K562 (cell line): ENCODE results near the gene DPF1. TPM values are rescaled to one million over a fixed set of nuclear protein-coding genes. Genes with fewer than 3 reads are reported as not detected.

Experiments
- BACH1 ChIP-seq: fragments of 200-800 bp; sonication (Bioruptor generic); IDR thresholded peaks from 2 replicates; pipeline ENCODE4 v1.6.1; 2016; ENCODE audit warnings: missing genetic modification characterization, missing compliant biosample characterization
- CBFA2T2 ChIP-seq: fragments of 450-650 bp; conservative IDR thresholded peaks from 2 replicates; pipeline ENCODE4 v1.6.1; 2017; ENCODE audit warnings: mild to moderate bottlenecking
- CREB1 ChIP-seq, 2 experiments: sonication (generic) in 1 of 2; formaldehyde crosslinking in 1 of 2; IDR thresholded peaks; 2 replicates each; pipeline versions ENCODE4 v1.6.1 to v1.8.0; 2012 to 2022; ENCODE audit warnings: inconsistent platforms in 1 of 2, mild to moderate bottlenecking in 1 of 2, missing genetic modification reagents in 1 of 2, moderate library complexity in 1 of 2
- ETS1 ChIP-seq: conservative IDR thresholded peaks from 2 replicates; pipeline ENCODE4 v1.6.1; 2011; ENCODE audit warnings: low read depth, mild to moderate bottlenecking, low read length; ENCODE audit not compliant: control insufficient read depth
- GTF2F1 ChIP-seq: IDR thresholded peaks from 2 replicates; pipeline ENCODE4 v1.6.1; 2011; ENCODE audit warnings: low read depth, low read length, improper control_type of control experiment
- KLF1 ChIP-seq: fragments of 450-650 bp; IDR thresholded peaks from 2 replicates; pipeline ENCODE4 v1.6.1; 2016; ENCODE audit warnings: missing genetic modification characterization, missing compliant biosample characterization
- MAFG ChIP-seq: fragments of 450-650 bp; conservative IDR thresholded peaks from 2 replicates; pipeline ENCODE4 v1.6.1; 2016; ENCODE audit warnings: missing genetic modification characterization, missing compliant biosample characterization
- MLLT1 ChIP-seq, 2 experiments: fragments of 450-650 bp; IDR thresholded peaks; 2 replicates each; pipeline ENCODE4 v1.6.1; 2016
- NCOR1 ChIP-seq: fragments of 450-650 bp; IDR thresholded peaks from 2 replicates; pipeline ENCODE4 v1.6.1; 2016; ENCODE audit warnings: mild to moderate bottlenecking, moderate library complexity
- SIN3A ChIP-seq, 2 experiments: fragments of 150-350 bp in 1 of 2; IDR thresholded peaks; 2 replicates each; pipeline ENCODE4 v1.6.1; 2011 to 2016; ENCODE audit warnings: borderline replicate concordance in 2 of 2, low read depth in 2 of 2, low read length in 2 of 2, mild to moderate bottlenecking in 2 of 2, moderate library complexity in 2 of 2; ENCODE audit not compliant: control insufficient read depth in 1 of 2
- SP1 ChIP-seq: sonication (generic); formaldehyde crosslinking; IDR thresholded peaks from 2 replicates; pipeline ENCODE4 v1.8.1; 2022; ENCODE audit warnings: mild to moderate bottlenecking, missing genetic modification reagents
- TCF3 ChIP-seq: sonication (generic); formaldehyde crosslinking; IDR thresholded peaks from 2 replicates; pipeline ENCODE4 v1.4.0; 2020; ENCODE audit warnings: mild to moderate bottlenecking, missing genetic modification reagents
- TEAD1 ChIP-seq, 2 experiments: fragments of 450-650 bp in 1 of 2; sonication (generic) in 1 of 2; formaldehyde crosslinking; IDR thresholded peaks; 2 replicates each; pipeline versions ENCODE4 v1.4.0 to v1.8.0; 2020 to 2022; ENCODE audit warnings: mild to moderate bottlenecking in 2 of 2, missing genetic modification reagents in 1 of 2
- THRA ChIP-seq: fragments of 450-650 bp; IDR thresholded peaks from 2 replicates; pipeline ENCODE4 v1.6.1; 2017; ENCODE audit warnings: mild to moderate bottlenecking, moderate library complexity
- VEZF1 ChIP-seq: fragments of 200-800 bp; sonication (Bioruptor generic); IDR thresholded peaks from 2 replicates; pipeline ENCODE4 v1.6.1; 2017; ENCODE audit warnings: missing genetic modification characterization, missing compliant biosample characterization
- ZBTB7A ChIP-seq: IDR thresholded peaks from 2 replicates; pipeline ENCODE4 v1.6.1; 2011; ENCODE audit warnings: low read depth, mild to moderate bottlenecking, low read length, moderate library complexity, borderline replicate concordance; ENCODE audit not compliant: control insufficient read depth
- polyA plus RNA-seq, 8 experiments: library from polyadenylated mRNA; depleted of rRNA in 4 of 8; stranded (reverse) in 5 of 8; unstranded in 3 of 8; fragments of >200 nt; fragmentation: Nextera tagmentation in 2 of 8; fragmentation: Illumina TruSeq in 1 of 8; extraction: Ambion mirVana in 2 of 8; extraction: Trizol in 1 of 8; gene quantifications; 2 replicates each; pipeline versions ENCODE4 v1.2.1 to v1.2.3, GENCODE V29; 2011 to 2014; ENCODE audit warnings: inconsistent platforms in 1 of 8, missing spikeins in 1 of 8
- total RNA-seq, 7 experiments: library from RNA; depleted of rRNA in 6 of 7; stranded (reverse); fragments of >200 nt in 6 of 7; fragmentation: Illumina TruSeq in 2 of 7; extraction: Trizol in 2 of 7; gene quantifications; 2 replicates each; pipeline versions ENCODE4 v1.2.1 to v1.2.3, GENCODE V29; 2011 to 2021; ENCODE audit warnings: low replicate concordance in 1 of 7
- TF ChIP-seq, protein P1 (sequence below): fragments of 450-650 bp; formaldehyde crosslinking; IDR thresholded peaks from 2 replicates; pipeline ENCODE4 v1.4.0; 2020; ENCODE audit warnings: mild to moderate bottlenecking, moderate library complexity
- TF ChIP-seq, protein P2 (sequence below): fragments of 250-450 bp; sonication (Bioruptor Pico); IDR thresholded peaks from 2 replicates; pipeline ENCODE4 v1.5.0; 2021

The DPF1 gene
- total and polyA plus RNA-seq, 9 of the 15 experiments (the other 6 are each of a cell fraction or from before 2014, with no cell fraction given): 0.10 to 5.7 (median 3.1) TPM

DNA sequence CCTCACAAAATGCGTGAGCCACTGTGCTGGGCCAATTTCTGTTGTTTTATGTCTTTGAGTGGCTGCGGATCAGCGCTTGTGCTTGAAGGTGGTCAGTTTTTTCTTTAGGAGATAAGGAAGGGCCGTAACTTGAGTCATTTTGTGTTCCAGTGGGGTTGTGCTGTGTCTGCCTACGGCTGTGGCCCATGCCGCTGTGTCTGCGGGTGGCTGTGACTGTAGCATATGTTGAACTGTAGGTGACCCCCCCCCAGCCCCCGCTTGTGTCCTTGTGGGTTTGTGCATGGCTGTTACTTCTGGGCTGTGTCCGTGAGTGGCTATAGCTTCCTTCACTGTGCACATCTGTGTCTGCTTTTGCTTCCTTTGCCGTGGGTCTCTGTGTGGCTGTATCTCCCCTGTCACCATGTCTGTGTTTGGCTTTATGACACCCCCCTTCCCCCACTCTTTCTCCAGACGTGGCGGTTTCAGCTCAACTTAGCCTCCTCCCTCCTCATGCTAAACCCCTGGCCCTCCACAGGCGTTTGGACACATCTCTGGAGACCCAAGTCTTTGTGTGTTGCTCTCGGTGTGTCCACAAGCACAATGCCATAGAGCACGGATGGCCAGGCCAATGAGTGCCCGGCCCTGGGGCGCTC lies 31.5 kb upstream of the DPF1 start (continued):
- TF ChIP-seq, protein P1, sequence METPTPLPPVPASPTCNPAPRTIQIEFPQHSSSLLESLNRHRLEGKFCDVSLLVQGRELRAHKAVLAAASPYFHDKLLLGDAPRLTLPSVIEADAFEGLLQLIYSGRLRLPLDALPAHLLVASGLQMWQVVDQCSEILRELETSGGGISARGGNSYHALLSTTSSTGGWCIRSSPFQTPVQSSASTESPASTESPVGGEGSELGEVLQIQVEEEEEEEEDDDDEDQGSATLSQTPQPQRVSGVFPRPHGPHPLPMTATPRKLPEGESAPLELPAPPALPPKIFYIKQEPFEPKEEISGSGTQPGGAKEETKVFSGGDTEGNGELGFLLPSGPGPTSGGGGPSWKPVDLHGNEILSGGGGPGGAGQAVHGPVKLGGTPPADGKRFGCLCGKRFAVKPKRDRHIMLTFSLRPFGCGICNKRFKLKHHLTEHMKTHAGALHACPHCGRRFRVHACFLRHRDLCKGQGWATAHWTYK: no peak
- TF ChIP-seq VEZF1 (CRISPR knock-in tag): peak; percentile 85
- TF ChIP-seq ETS1: peak; percentile 31; the same call in 1 of the 2 replicates
- peak; percentile 49; the same call in 1 of the 2 replicates for TF ChIP-seq NCOR1
- TF ChIP-seq CREB1 (IDR thresholded peaks at IDR 0.05): 0 out of 2 replicates have a peak, but pooled peaks have one; percentile 14
- TF ChIP-seq CREB1 (CRISPR knock-in tag; IDR thresholded peaks at IDR 0.05): no peak
- no peak for TF ChIP-seq GTF2F1
- TF ChIP-seq MAFG (tag): no peak
- TF ChIP-seq SIN3A (IDR thresholded peaks at IDR 0.05; ENCODE audit: borderline replicate concordance in 2 of 2, control insufficient read depth in 1 of 2, low read depth in 2 of 2, low read length in 2 of 2): peak in 1 of 2 experiments; percentile 62; a peak in 1 of 4 replicates
- no peak for TF ChIP-seq THRA
- peak; percentile 22; the same call in 1 of the 2 replicates for TF ChIP-seq TCF3 (CRISPR knock-in tag)
- TF ChIP-seq, protein P2, sequence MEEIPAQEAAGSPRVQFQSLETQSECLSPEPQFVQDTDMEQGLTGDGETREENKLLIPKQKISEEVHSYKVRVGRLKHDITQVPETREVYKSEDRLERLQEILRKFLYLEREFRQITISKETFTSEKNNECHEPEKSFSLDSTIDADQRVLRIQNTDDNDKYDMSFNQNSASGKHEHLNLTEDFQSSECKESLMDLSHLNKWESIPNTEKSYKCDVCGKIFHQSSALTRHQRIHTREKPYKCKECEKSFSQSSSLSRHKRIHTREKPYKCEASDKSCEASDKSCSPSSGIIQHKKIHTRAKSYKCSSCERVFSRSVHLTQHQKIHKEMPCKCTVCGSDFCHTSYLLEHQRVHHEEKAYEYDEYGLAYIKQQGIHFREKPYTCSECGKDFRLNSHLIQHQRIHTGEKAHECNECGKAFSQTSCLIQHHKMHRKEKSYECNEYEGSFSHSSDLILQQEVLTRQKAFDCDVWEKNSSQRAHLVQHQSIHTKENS: no peak
- TF ChIP-seq ZBTB7A: peak; percentile 47; the same call in 1 of the 2 replicates
- TF ChIP-seq CBFA2T2: peak; percentile 13; the same call in 1 of the 2 replicates
- TF ChIP-seq BACH1 (tag): no peak
- TF ChIP-seq MLLT1 (IDR thresholded peaks at IDR 0.05): 0 out of 4 replicates have a peak, but pooled peaks of 1 of the 2 experiments have one; percentile 11
- TF ChIP-seq SP1 (CRISPR knock-in tag): peak; percentile 36; the same call in 1 of the 2 replicates
- no peak for TF ChIP-seq TEAD1 (CRISPR knock-in tag; IDR thresholded peaks at IDR 0.05)
- TF ChIP-seq KLF1: no peak
